SK-N-SH (cell line): Measurements from ENCODE around the gene STX18.

Experiments used
- CHD2 ChIP-seq: fragments of 150-350 bp; IDR thresholded peaks from 2 replicates; pipeline ENCODE4 v1.6.1; 2018; ENCODE audit warnings: low read length; ENCODE audit not compliant: partially characterized antibody
- CTCF ChIP-seq: fragments of 200-600 bp; sonication (generic); IDR thresholded peaks from 2 replicates; pipeline ENCODE4 v1.6.1; 2017; ENCODE audit warnings: antibody characterized with exemption, mild to moderate bottlenecking, moderate library complexity
- JUND ChIP-seq: IDR thresholded peaks from 2 replicates; pipeline ENCODE4 v1.4.0; 2012
- REST ChIP-seq: IDR thresholded peaks from 2 replicates; pipeline ENCODE4 v1.6.1; 2012; ENCODE audit warnings: mild to moderate bottlenecking, low read depth, low read length, moderate library complexity
- RFX5 ChIP-seq: IDR thresholded peaks from 2 replicates; pipeline ENCODE4 v1.6.1; 2012; ENCODE audit warnings: mild to moderate bottlenecking, improper control_type of control experiment, low read length
- SMC3 ChIP-seq: IDR thresholded peaks from 2 replicates; pipeline ENCODE4 v1.6.1; 2012; ENCODE audit warnings: low read depth, low read length, improper control_type of control experiment

GRCh38 chr4:4460759-4461158 is 81.1 kb downstream of the STX18 start:
- no peak for TF ChIP-seq CTCF
- no peak for TF ChIP-seq RFX5
- no peak for TF ChIP-seq REST
- TF ChIP-seq CHD2: no peak
- TF ChIP-seq SMC3: no peak
- TF ChIP-seq JUND: no peak
